HepG2 (cell line): Measurements from ENCODE around the gene XXYLT1. TPM values are rescaled to one million over a fixed set of nuclear protein-coding genes. Genes with fewer than 3 reads are reported as not detected.
"Not testable (repeated sequence)": the region's sequence is repeated elsewhere in the genome, so short reads cannot be mapped to it uniquely, and the experiment has no call there.

Source experiments
- ATAC-seq: fragments of 200-7000 bp; cut with Tn5 transposase; 3 replicates; pipeline ENCODE4 v1.9.1; 2020; ENCODE audit warnings: mild to moderate bottlenecking, moderate library complexity
- BruUV-seq: library from RNA; stranded (reverse); fragments of 400-500 nt; replicated peaks from 2 replicates; lab custom pipeline; 2021; lab: Mats Ljungman, UMichigan
- CTCF ChIA-PET: fragments of 300-600 bp; formaldehyde crosslinking; extraction: SDS; loops from one replicate; lab custom pipeline; 2021; ENCODE audit warnings: low total read pairs, inconsistent platforms, low intra/inter-chr PET ratio; lab: Yijun Ruan, JAX
- POLR2A ChIA-PET: fragments of 350-600 bp; sonication (Branson Sonifier 250); formaldehyde crosslinking; loops from one replicate; lab custom pipeline; 2020; ENCODE audit warnings: antibody characterized with exemption, inconsistent platforms; lab: Yijun Ruan, JAX
- DNase-seq: peaks from one replicate; pipeline ENCODE4 v3.0.0-alpha.2; 2015; ENCODE audit warnings: low spot score
- FAIRE-seq: peaks from 3 replicates; lab custom pipeline; 2011; peaks lifted over from hg19 to GRCh38; lab: Jason Lieb, UNC
- H2AFZ ChIP-seq: one replicate; pipeline ENCODE4 v1.6.1; 2011; ENCODE audit warnings: low read length, inconsistent platforms
- H3K27ac ChIP-seq: fragments of 300-600 bp; 3 replicates; pipeline ENCODE4 v1.8.0; 2011; ENCODE audit warnings: mixed run types, mild to moderate bottlenecking, mixed read lengths, low read length, inconsistent platforms; ENCODE audit not compliant: insufficient read depth; ENCODE audit errors: extremely low read length
- H3K27me3 ChIP-seq, 2 experiments: fragments of 200-600 bp in 1 of 2; 2 replicates in 1 of 2; 3 replicates in 1 of 2; pipeline versions ENCODE4 v1.6.0 to v1.8.0; 2011; ENCODE audit warnings: low read length in 2 of 2, mild to moderate bottlenecking in 2 of 2, moderate library complexity in 2 of 2, inconsistent platforms in 1 of 2; ENCODE audit not compliant: insufficient read depth in 2 of 2, control insufficient read depth in 1 of 2
- H3K36me3 ChIP-seq, 2 experiments: fragments of 200-600 bp in 1 of 2; replicated peaks in 1 of 2; 2 replicates in 1 of 2; 3 replicates in 1 of 2; pipeline versions ENCODE4 v1.5.1 to v1.8.0; 2011; ENCODE audit warnings: low read length in 2 of 2, inconsistent platforms in 1 of 2; ENCODE audit not compliant: insufficient read depth in 2 of 2, control insufficient read depth in 1 of 2
- H3K4me1 ChIP-seq: 2 replicates; pipeline ENCODE4 v1.5.1; 2012; ENCODE audit warnings: low read length, inconsistent platforms; ENCODE audit not compliant: insufficient read depth
- H3K4me2 ChIP-seq: 2 replicates; pipeline ENCODE4 v1.6.0; 2011; ENCODE audit warnings: low read depth, low read length, inconsistent platforms
- H3K4me3 ChIP-seq, 3 experiments: fragments of 200-600 bp in 1 of 3; sonication (generic), shearing (Covaris generic) in 1 of 3; replicated peaks in 1 of 3; 2 replicates each; pipeline ENCODE4 v1.5.1; 2011 to 2016; ENCODE audit warnings: low read length in 3 of 3, inconsistent platforms in 2 of 3, low read depth in 2 of 3, mild to moderate bottlenecking in 2 of 3, control low read depth in 1 of 3, mixed read lengths in 1 of 3; ENCODE audit not compliant: insufficient read depth in 1 of 3
- H3K79me2 ChIP-seq: one replicate; pipeline ENCODE4 v1.6.1; 2011; ENCODE audit warnings: low read length, inconsistent platforms; ENCODE audit not compliant: insufficient read depth
- H3K9ac ChIP-seq: 2 replicates; pipeline ENCODE4 v1.6.0; 2011; ENCODE audit warnings: mild to moderate bottlenecking, low read depth, low read length, inconsistent platforms; ENCODE audit not compliant: insufficient read depth
- H3K9me3 ChIP-seq: 2 replicates; pipeline ENCODE4 v1.5.1; 2012; ENCODE audit warnings: mild to moderate bottlenecking, low read length
- H4K20me1 ChIP-seq: 2 replicates; pipeline ENCODE4 v1.6.0; 2011; ENCODE audit warnings: inconsistent platforms, mild to moderate bottlenecking, low read length, moderate library complexity; ENCODE audit not compliant: insufficient read depth
- GABPA ChIP-seq, 2 experiments: IDR thresholded peaks; 2 replicates each; pipeline ENCODE4 v1.6.1; 2011 to 2016; ENCODE audit warnings: low read depth in 2 of 2, low read length in 1 of 2, missing biosample characterization in 1 of 2, missing genetic modification characterization in 1 of 2
- SIX1 ChIP-seq: sonication (generic); formaldehyde crosslinking; IDR thresholded peaks from 2 replicates; pipeline ENCODE4 v1.4.0; 2020; ENCODE audit warnings: missing genetic modification reagents, borderline replicate concordance
- ZNF879 ChIP-seq: sonication (generic); formaldehyde crosslinking; IDR thresholded peaks from 2 replicates; pipeline ENCODE4 v1.8.1; 2023; ENCODE audit warnings: missing genetic modification reagents
- WGBS: methylation state at CpG from one replicate; pipeline ENCODE4 v1.1.6; 2017; ENCODE audit warnings: low lambda C conversion rate; 5-methylcytosine and 5-hydroxymethylcytosine counted together
- in situ Hi-C: cut with HindIII; loops from 2 replicates; pipeline ENCODE4 v1.10.0; 2017; ENCODE audit warnings: low pct_unique_long_range_greater_than_20kb; ENCODE audit not compliant: extremely low pct_ligation_motif_present
- intact Hi-C: fragments of 100-400 bp; cut with micrococcal nuclease; formaldehyde crosslinking; loops from one replicate; pipeline ENCODE4 v1.10.0; 2022; ENCODE audit not compliant: unreplicated experiment
- polyA plus RNA-seq, 8 experiments: library from polyadenylated mRNA; depleted of rRNA in 3 of 8; stranded (reverse) in 7 of 8; unstranded in 1 of 8; fragments of >200 nt; fragmentation: Illumina TruSeq in 4 of 8; extraction: Trizol in 4 of 8; gene quantifications; 2 replicates each; pipeline versions ENCODE4 v1.2.1 to v1.2.3, GENCODE V29; 2011 to 2016; ENCODE audit warnings: low read depth in 4 of 8, missing spikeins in 1 of 8, mixed read lengths in 1 of 8; ENCODE audit not compliant: insufficient read depth in 1 of 8
- total RNA-seq, 5 experiments: library from RNA; depleted of rRNA; stranded (reverse); fragments of >200 nt; fragmentation: Illumina TruSeq; extraction: Trizol; gene quantifications; 2 replicates each; pipeline ENCODE4 v1.2.3, GENCODE V29; 2016; ENCODE audit warnings: low read depth in 1 of 5
- TF ChIP-seq, protein P1 (sequence below): sonication (generic); formaldehyde crosslinking; IDR thresholded peaks from 2 replicates; pipeline ENCODE4 v1.4.0; 2020; ENCODE audit warnings: low read depth, mild to moderate bottlenecking, missing genetic modification reagents

Gene XXYLT1
- total and polyA plus RNA-seq, 2 of the 13 experiments (the other 11 are each of a cell fraction or from before 2014, with no cell fraction given): 17.7 to 19.0 TPM

DNA sequence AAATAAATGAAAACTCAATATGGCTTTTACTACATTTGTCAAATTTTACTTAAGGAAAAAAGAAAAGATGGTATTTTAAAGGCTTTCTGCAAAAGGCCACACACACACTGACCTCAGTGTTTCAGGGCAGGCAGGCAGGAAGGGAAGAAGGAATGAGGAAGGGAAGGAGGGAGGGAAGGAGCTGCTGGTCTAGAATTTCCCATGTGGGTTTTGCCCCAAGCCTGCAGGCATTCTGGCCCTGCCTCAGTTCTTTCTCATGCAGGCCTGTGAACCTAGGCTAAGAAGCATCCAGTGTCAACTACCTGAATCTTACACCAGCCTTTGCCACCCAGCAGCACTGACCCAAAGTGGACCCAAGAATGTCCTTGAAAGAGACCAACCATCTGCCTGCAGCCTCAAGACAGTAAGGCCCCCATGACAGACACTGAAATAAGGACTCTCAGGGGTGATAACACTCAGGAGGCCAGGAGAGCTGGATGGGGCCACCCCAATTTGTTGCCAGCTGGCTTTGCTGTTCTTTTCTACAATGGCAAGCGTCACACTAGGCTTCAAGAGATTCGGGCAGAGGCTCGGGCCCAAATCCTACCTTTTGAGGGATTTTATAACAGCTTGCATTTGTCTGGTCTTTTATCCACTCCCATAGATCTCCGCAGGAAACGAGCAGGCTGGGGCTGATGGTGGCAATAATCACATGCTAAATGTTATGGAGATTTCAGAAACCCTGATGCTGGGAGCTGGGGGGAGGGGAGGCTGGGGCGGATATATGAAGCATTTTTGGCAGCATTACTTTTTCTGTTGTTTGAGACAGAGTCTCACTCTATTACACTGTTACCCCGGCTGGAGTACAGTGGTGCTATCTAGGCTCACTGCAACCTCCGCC, 51.4 kb downstream of the XXYLT1 start (continued):
- TF ChIP-seq GABPA (IDR thresholded peaks at IDR 0.05; ENCODE audit: low read depth, low read length) (no peak), GABPA (CRISPR knock-in tag; IDR thresholded peaks at IDR 0.05; ENCODE audit: low read depth) (no peak), SIX1 (no peak), ZNF879 (CRISPR knock-in tag) (no peak)
- TF ChIP-seq, protein P1, sequence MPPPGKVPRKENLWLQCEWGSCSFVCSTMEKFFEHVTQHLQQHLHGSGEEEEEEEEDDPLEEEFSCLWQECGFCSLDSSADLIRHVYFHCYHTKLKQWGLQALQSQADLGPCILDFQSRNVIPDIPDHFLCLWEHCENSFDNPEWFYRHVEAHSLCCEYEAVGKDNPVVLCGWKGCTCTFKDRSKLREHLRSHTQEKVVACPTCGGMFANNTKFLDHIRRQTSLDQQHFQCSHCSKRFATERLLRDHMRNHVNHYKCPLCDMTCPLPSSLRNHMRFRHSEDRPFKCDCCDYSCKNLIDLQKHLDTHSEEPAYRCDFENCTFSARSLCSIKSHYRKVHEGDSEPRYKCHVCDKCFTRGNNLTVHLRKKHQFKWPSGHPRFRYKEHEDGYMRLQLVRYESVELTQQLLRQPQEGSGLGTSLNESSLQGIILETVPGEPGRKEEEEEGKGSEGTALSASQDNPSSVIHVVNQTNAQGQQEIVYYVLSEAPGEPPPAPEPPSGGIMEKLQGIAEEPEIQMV: no peak

DNA sequence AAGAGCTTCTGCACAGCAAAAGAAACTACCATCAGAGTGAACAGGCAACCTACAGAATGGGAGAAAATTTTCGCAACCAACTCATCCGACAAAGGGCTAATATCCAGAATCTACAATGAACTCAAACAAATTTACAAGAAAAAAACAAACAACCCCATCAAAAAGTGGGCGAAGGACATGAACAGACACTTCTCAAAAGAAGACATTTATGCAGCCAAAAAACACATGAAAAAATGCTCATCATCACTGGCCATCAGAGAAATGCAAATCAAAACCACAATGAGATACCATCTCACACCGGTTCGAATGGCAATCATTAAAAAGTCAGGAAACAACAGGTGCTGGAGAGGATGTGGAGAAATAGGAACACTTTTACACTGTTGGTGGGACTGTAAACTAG, 52.6 kb downstream of the XXYLT1 start:
- H4K20me1 ChIP-seq, H3K79me2 ChIP-seq, H3K4me2 ChIP-seq, H3K4me3 ChIP-seq, H3K36me3 ChIP-seq, H3K9me3 ChIP-seq, H3K9ac ChIP-seq, H3K27me3 ChIP-seq, POLR2A ChIA-PET, ATAC-seq, CTCF ChIA-PET, H3K27ac ChIP-seq, in situ Hi-C loops, BruUV-seq, intact Hi-C loops, H2AFZ ChIP-seq, DNase-seq, FAIRE-seq: not testable (repeated sequence)
- peaks cover 30% of the 10 kb centered on the region for H3K4me1 ChIP-seq
- 94% methylated on average over 5 of the region's 5 CpGs for WGBS
